Parathyroid adenoma (tissue), 2 donors: Measurements from ENCODE around the gene PNLIPRP1.

ENCODE experiments used
- H2AFZ ChIP-seq: fragments of 300-600 bp; sonication (generic); one replicate; pipeline ENCODE4 v1.7.0; 2017; ENCODE audit warnings: antibody characterized with exemption, mild to moderate bottlenecking
- H3K27ac ChIP-seq: fragments of 300-600 bp; sonication (generic); one replicate; pipeline ENCODE4 v1.7.0; 2017
- H3K27me3 ChIP-seq: fragments of 300-600 bp; sonication (generic); one replicate; pipeline ENCODE4 v1.7.0; 2017; ENCODE audit warnings: low read length; ENCODE audit not compliant: control insufficient read depth, insufficient read depth
- H3K36me3 ChIP-seq: fragments of 300-600 bp; sonication (generic); one replicate; pipeline ENCODE4 v1.7.0; 2017; ENCODE audit warnings: low read length; ENCODE audit not compliant: control insufficient read depth, insufficient read depth
- H3K4me1 ChIP-seq: fragments of 300-600 bp; sonication (generic); one replicate; pipeline ENCODE4 v1.7.0; 2017; ENCODE audit warnings: control low read depth
- H3K4me2 ChIP-seq: fragments of 300-600 bp; sonication (generic); one replicate; pipeline ENCODE4 v1.7.0; 2017; ENCODE audit warnings: low read length
- H3K4me3 ChIP-seq: fragments of 300-600 bp; sonication (generic); one replicate; pipeline ENCODE4 v1.7.0; 2017; ENCODE audit warnings: low read depth, low read length
- H3K79me2 ChIP-seq: fragments of 300-600 bp; sonication (generic); one replicate; pipeline ENCODE4 v1.7.0; 2017; ENCODE audit warnings: control low read depth
- H3K9ac ChIP-seq: fragments of 300-600 bp; sonication (generic); one replicate; pipeline ENCODE4 v1.7.0; 2017; ENCODE audit warnings: mild to moderate bottlenecking
- H3K9me3 ChIP-seq: fragments of 300-600 bp; sonication (generic); one replicate; pipeline ENCODE4 v1.7.0; 2017; ENCODE audit warnings: low read length; ENCODE audit not compliant: control insufficient read depth
- TF ChIP-seq, protein P1 (sequence below): fragments of 300-600 bp; sonication (generic); IDR thresholded peaks from one replicate; pipeline ENCODE4 v1.7.0; 2017; ENCODE audit warnings: antibody characterized with exemption, mild to moderate bottlenecking
- donor health status: primary hyperparathyroidism.

The PNLIPRP1 gene

GRCh38 chr10:116548301-116548700, 42.5 kb upstream of the PNLIPRP1 start:
- Histone ChIP-seq H3K36me3 (no peaks in the 10 kb centered on the region), H2AFZ (no peak overlapping the region), H3K4me2 (no peak overlapping the region), H3K9ac (no peak overlapping the region), H3K27me3 (no peaks in the 10 kb centered on the region), H3K4me1 (no peaks in the 10 kb centered on the region), H3K27ac (no peak overlapping the region), H3K4me3 (no peak overlapping the region), H3K9me3 (no peaks in the 10 kb centered on the region), H3K79me2 (no peaks in the 10 kb centered on the region)
- TF ChIP-seq, protein P1, sequence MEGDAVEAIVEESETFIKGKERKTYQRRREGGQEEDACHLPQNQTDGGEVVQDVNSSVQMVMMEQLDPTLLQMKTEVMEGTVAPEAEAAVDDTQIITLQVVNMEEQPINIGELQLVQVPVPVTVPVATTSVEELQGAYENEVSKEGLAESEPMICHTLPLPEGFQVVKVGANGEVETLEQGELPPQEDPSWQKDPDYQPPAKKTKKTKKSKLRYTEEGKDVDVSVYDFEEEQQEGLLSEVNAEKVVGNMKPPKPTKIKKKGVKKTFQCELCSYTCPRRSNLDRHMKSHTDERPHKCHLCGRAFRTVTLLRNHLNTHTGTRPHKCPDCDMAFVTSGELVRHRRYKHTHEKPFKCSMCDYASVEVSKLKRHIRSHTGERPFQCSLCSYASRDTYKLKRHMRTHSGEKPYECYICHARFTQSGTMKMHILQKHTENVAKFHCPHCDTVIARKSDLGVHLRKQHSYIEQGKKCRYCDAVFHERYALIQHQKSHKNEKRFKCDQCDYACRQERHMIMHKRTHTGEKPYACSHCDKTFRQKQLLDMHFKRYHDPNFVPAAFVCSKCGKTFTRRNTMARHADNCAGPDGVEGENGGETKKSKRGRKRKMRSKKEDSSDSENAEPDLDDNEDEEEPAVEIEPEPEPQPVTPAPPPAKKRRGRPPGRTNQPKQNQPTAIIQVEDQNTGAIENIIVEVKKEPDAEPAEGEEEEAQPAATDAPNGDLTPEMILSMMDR = no peak

DNA sequence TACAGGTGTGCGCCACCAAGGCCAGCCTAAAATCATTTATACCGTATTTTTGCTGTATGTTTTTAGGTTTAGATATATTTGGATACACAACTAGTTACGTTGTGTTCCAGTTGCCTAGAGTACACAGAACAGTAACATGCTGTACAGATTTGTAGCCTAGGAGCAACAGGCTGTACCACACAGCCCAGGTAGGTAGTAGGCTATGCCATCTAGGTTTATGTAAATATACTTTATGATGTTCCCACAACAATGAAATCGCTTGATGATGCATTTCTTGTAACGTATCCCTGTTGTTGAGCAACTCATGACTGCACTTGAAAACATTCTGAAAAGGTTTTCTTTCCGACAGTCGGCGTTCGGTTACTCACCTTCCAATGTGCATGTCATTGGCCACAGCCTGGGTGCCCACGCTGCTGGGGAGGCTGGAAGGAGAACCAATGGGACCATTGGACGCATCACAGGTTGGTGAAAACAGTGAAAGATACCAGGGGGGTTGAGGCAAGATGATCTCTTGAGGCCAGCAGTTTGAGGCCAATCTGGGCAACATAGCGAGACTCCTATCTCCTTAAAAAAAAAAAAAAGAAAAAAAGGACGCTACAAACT, 37.3 kb upstream of the PNLIPRP1 start:
- H3K4me1 ChIP-seq = no peaks in the 10 kb centered on the region
- no peak overlapping the region for H3K27ac ChIP-seq
- no peaks in the 10 kb centered on the region for H3K79me2 ChIP-seq
- no peak overlapping the region for H3K9ac ChIP-seq
- no peaks in the 10 kb centered on the region for H3K27me3 ChIP-seq
- no peak overlapping the region for H3K4me2 ChIP-seq
- H3K4me3 ChIP-seq = no peak overlapping the region
- no peak overlapping the region for H2AFZ ChIP-seq
- H3K9me3 ChIP-seq = no peaks in the 10 kb centered on the region
- H3K36me3 ChIP-seq = no peaks in the 10 kb centered on the region
- TF ChIP-seq, protein P1 = no peak

GRCh38 chr10:116554628-116555027, 36.1 kb upstream of the PNLIPRP1 start:
- no peaks in the 10 kb centered on the region for H3K27me3 ChIP-seq
- H3K4me1 ChIP-seq = no peaks in the 10 kb centered on the region
- H3K4me3 ChIP-seq = no peak overlapping the region
- H3K9me3 ChIP-seq = no peaks in the 10 kb centered on the region
- no peak overlapping the region for H3K4me2 ChIP-seq
- no peak overlapping the region for H3K9ac ChIP-seq
- no peak overlapping the region for H2AFZ ChIP-seq
- H3K27ac ChIP-seq = no peak overlapping the region
- TF ChIP-seq, protein P1 = no peak
- no peaks in the 10 kb centered on the region for H3K79me2 ChIP-seq
- no peaks in the 10 kb centered on the region for H3K36me3 ChIP-seq

DNA sequence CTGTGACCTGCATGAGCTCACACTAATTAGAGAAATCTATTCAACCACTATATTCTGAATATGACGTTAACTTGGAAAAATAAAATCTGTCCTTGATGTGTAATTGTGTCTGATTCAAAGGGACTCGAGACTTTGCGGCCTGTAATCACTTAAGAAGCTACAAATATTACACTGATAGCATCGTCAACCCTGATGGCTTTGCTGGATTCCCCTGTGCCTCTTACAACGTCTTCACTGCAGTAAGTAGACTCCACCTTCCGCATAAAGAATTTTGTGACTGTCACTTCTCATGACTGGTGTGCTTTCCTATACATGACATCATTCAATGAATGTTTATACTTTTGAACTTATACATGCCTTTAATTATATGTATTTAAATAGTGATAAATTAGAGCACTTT, 34.9 kb upstream of the PNLIPRP1 start:
- Histone ChIP-seq H2AFZ (no peak overlapping the region), H3K36me3 (no peaks in the 10 kb centered on the region), H3K9ac (no peak overlapping the region), H3K9me3 (no peaks in the 10 kb centered on the region), H3K79me2 (no peaks in the 10 kb centered on the region), H3K4me2 (no peak overlapping the region), H3K4me3 (no peak overlapping the region), H3K27me3 (no peaks in the 10 kb centered on the region), H3K27ac (no peak overlapping the region), H3K4me1 (no peaks in the 10 kb centered on the region)
- TF ChIP-seq, protein P1 = no peak

- Histone ChIP-seq H3K36me3 (no peaks in the 10 kb centered on the region), H3K9ac (no peak overlapping the region), H3K4me2 (no peak overlapping the region), H3K4me1 (no peaks in the 10 kb centered on the region), H3K27me3 (no peaks in the 10 kb centered on the region), H3K27ac (no peak overlapping the region), H3K4me3 (no peak overlapping the region), H2AFZ (no peak overlapping the region), H3K9me3 (no peaks in the 10 kb centered on the region), H3K79me2 (no peaks in the 10 kb centered on the region)
- TF ChIP-seq, protein P1 = no peak
Measured at GRCh38 chr10:116557305-116557880, 33.4 kb upstream of the PNLIPRP1 start.
